Gastroesophageal sphincter (tissue), 4 donors: ENCODE measurements around the gene ZSWIM3. TPM values are rescaled to one million over a fixed set of nuclear protein-coding genes. Genes with fewer than 3 reads are reported as not detected.
A peak's percentile ranks its signal among the peaks of the same experiment; 100 is the strongest.

Experiments
- ATAC-seq: fragments of 150-250 bp; one replicate; pipeline ENCODE4 v1.9.1; 2016; ENCODE audit warnings: mild to moderate bottlenecking, moderate library complexity
- H3K27ac ChIP-seq, 4 donors: fragments of 200-600 bp; sonication (generic) in 3 of 4; 1 replicate in 3 of 4; 2 replicates in 1 of 4; pipeline ENCODE4 v1.5.1; 2016 to 2019
- H3K27me3 ChIP-seq: fragments of 200-600 bp; sonication (generic); one replicate; pipeline ENCODE4 v1.5.1; 2019
- H3K36me3 ChIP-seq, 2 donors: fragments of 200-600 bp; sonication (generic); one replicate each; pipeline ENCODE4 v1.5.1; 2019; ENCODE audit warnings: control low read depth in 1 of 2
- H3K4me1 ChIP-seq, 3 donors: fragments of 200-600 bp; sonication (generic); 1 replicate in 2 of 3; 2 replicates in 1 of 3; pipeline ENCODE4 v1.5.1; 2016 to 2019; ENCODE audit warnings: control low read depth in 2 of 3
- H3K4me3 ChIP-seq, 2 donors: fragments of 200-600 bp; sonication (generic); one replicate each; pipeline ENCODE4 v1.5.1; 2019; ENCODE audit warnings: mild to moderate bottlenecking in 1 of 2, moderate library complexity in 1 of 2
- H3K9me3 ChIP-seq, 3 donors: fragments of 200-600 bp; sonication (generic); one replicate each; pipeline ENCODE4 v1.5.1; 2017 to 2019; ENCODE audit warnings: control low read depth in 2 of 3
- CTCF ChIP-seq, 4 experiments: fragments of 200-600 bp in 2 of 4; fragments of 450-650 bp in 2 of 4; sonication (generic) in 1 of 4; IDR thresholded peaks; one replicate each; pipeline ENCODE4 v1.5.1; 2017 to 2019; ENCODE audit warnings: antibody characterized with exemption in 4 of 4, mild to moderate bottlenecking in 2 of 4, moderate library complexity in 2 of 4
- EP300 ChIP-seq: sonication (generic); formaldehyde crosslinking; IDR thresholded peaks from one replicate; pipeline ENCODE4 v1.6.1; 2017; ENCODE audit warnings: antibody characterized with exemption, mild to moderate bottlenecking
- POLR2A ChIP-seq, 2 donors: fragments of 450-650 bp; IDR thresholded peaks; one replicate each; pipeline ENCODE4 v1.6.1; 2017; ENCODE audit warnings: antibody characterized with exemption in 2 of 2, mild to moderate bottlenecking in 2 of 2, moderate library complexity in 1 of 2
- POLR2AphosphoS5 ChIP-seq: sonication (generic); formaldehyde crosslinking; IDR thresholded peaks from one replicate; pipeline ENCODE4 v1.6.1; 2017; ENCODE audit warnings: antibody characterized with exemption
- WGBS, 2 donors: methylation state at CpG; one replicate each; pipeline ENCODE4 v1.1.5; 2018; ENCODE audit warnings: low coverage in 1 of 2; 5-methylcytosine and 5-hydroxymethylcytosine counted together
- total RNA-seq, 4 donors: library from RNA; depleted of rRNA; stranded (reverse); fragments of >200 nt; gene quantifications; one replicate each; pipeline ENCODE4 v1.1.0, GENCODE V29; 2016

ZSWIM3 gene
- total RNA-seq, 4 donors from 2014 or later, result 2.8 to 5.0 (median 4.4) TPM

GRCh38 chr20:45910670-45911485 is 53.5 kb downstream of the ZSWIM3 start:
- Histone ChIP-seq H3K27ac (peak overlapping the region; percentile 2 to 89 (median 85)), H3K4me3 (peak overlapping the region; percentile 34 to 60), H3K4me1 (peaks cover 0 to 23% (median 5%) of the 10 kb centered on the region in 3 donors), H3K9me3 (no peaks in the 10 kb centered on the region), H3K27me3 (peaks cover 23% of the 10 kb centered on the region), H3K36me3 (peaks cover 0 to 13% of the 10 kb centered on the region in 2 donors)
- TF ChIP-seq CTCF (IDR thresholded peaks at IDR 0.05) (no peak), EP300 (no peak), POLR2AphosphoS5 (peak; percentile 65), POLR2A (IDR thresholded peaks at IDR 0.05) (peak; percentile 23 to 69)
- ATAC-seq, result peak; percentile 93
- 2 to 6% methylated on average over 17 to 23 of the region's 43 CpGs for WGBS, 2 donors

DNA sequence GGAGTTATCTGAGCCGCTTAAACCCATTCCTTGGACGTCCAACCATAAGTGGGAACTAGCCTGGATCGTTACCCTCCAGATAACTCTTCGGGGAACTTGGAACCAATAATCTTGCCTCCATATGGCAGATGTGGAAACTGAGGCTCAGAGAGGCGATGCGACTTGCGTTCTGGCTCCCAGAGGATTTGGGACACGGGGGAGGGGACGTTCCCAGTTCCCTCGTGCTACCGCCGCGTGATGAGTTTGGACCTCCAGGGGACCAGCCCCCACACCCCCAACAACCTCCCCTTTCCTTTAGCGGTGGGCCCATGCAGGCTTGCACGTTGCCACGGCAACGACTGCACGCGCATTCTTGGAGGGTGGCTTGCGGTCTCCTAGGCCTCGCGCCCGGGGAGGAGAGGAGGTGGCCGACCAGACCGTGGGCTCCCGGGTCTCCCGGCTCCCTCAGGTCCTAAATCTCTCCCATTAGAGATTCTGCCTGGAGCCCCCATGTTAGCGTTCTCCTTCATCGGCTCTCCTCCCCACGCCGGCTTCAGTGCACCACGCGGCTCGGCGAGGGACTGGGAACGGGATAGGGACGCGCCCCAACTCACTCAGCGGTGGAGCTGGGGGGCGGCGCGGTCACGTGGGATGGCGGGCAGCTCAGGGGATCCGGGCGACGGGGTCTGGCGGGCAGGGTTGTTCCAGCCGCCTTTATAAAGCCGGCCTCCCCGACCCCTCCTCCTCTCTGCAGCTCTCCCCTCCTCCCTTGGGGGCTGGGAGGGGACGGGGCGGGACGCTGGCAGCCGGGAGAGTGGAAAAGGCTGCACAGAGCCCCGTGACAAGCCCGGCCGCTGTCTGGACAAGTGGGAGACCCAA is 54.3 kb downstream of the ZSWIM3 start, which contains the start of gene PLTP:
PLTP (minus strand) TSS at position 670 of the 858 bp plus-strand sequence. CDS start 703 bp downstream, outside the sequence.
- Histone ChIP-seq H3K4me1 (peaks cover 0 to 23% (median 5%) of the 10 kb centered on the region in 3 donors), H3K27me3 (peaks cover 23% of the 10 kb centered on the region), H3K36me3 (peaks cover 0 to 6% of the 10 kb centered on the region in 2 donors), H3K9me3 (no peaks in the 10 kb centered on the region), H3K27ac (peak within 1 kb of the TSS; percentile 2 to 89 (median 85)), H3K4me3 (peak within 1 kb of the TSS; percentile 34 to 60)
- TF ChIP-seq POLR2A (IDR thresholded peaks at IDR 0.05) (peak; percentile 68 to 88), POLR2AphosphoS5 (peak; percentile 56), EP300 (no peak), CTCF (IDR thresholded peaks at IDR 0.05) (no peak)
- WGBS, 2 donors, result 0 to 1% methylated on average over 4 to 13 of the region's 58 CpGs
- peak; percentile 35 for ATAC-seq

GRCh38 chr20:45912344-45912682 is 54.9 kb downstream of the ZSWIM3 start:
- H3K4me1 ChIP-seq, result peaks cover 0 to 23% (median 5%) of the 10 kb centered on the region in 3 donors
- H3K27ac ChIP-seq, result peak overlapping the region in 3 of 4 donors; percentile 82 to 89 (median 88)
- H3K4me3 ChIP-seq, result peak overlapping the region; percentile 34 to 60
- H3K36me3 ChIP-seq, result peaks cover 0 to 5% of the 10 kb centered on the region in 2 donors
- no peaks in the 10 kb centered on the region for H3K9me3 ChIP-seq
- TF ChIP-seq CTCF (IDR thresholded peaks at IDR 0.05) (no peak), POLR2A (IDR thresholded peaks at IDR 0.05) (no peak), EP300 (no peak), POLR2AphosphoS5 (no peak)
- peaks cover 23% of the 10 kb centered on the region for H3K27me3 ChIP-seq
- WGBS, 2 donors, result 12% methylated on average over 3 of the region's 4 CpGs; no CpG with 5 or more reads in 1 of the 2 donors
- no peak for ATAC-seq

DNA sequence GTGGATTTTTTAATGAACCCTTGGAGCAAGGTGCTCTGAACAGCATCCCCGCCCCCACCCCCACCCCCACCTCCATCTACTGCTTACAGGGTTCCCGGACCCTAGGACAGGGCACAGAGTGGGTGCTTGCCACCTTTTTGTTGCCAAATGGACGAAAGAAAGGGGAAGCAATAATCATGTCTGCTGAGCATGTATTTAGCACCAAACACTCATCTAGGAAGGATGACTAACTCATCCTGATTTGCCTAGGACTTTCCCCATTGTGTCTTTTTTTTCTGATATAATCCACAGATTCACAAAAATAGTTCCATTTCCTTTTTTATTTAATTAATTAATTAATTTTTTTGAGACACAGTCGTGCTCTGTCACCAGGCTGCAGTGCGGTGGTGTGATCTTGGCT is 55.7 kb downstream of the ZSWIM3 start:
- no peak for TF ChIP-seq EP300
- no peak for TF ChIP-seq POLR2AphosphoS5
- no peak for TF ChIP-seq POLR2A (IDR thresholded peaks at IDR 0.05)
- WGBS, 2 donors, result 69 to 80% methylated on average over 1 to 3 of the region's 5 CpGs
- Histone ChIP-seq H3K9me3 (no peaks in the 10 kb centered on the region), H3K27ac (peak overlapping the region in 2 of 4 donors; percentile 82 to 89), H3K36me3 (no peaks in the 10 kb centered on the region), H3K4me3 (no peak overlapping the region), H3K4me1 (peaks cover 0 to 31% (median 9%) of the 10 kb centered on the region in 3 donors), H3K27me3 (peaks cover 23% of the 10 kb centered on the region)
- ATAC-seq, result no peak

GRCh38 chr20:45917790-45918141 is 60.4 kb downstream of the ZSWIM3 start:
- no peaks in the 10 kb centered on the region for H3K36me3 ChIP-seq
- 46 to 49% methylated on average over 2 to 4 of the region's 5 CpGs for WGBS, 2 donors
- ATAC-seq, result peak; percentile 40
- H3K9me3 ChIP-seq, result no peaks in the 10 kb centered on the region
- no peak overlapping the region for H3K4me3 ChIP-seq
- peak overlapping the region in 3 of 4 donors; percentile 66 to 77 (median 70) for H3K27ac ChIP-seq
- H3K27me3 ChIP-seq, result peaks cover 15% of the 10 kb centered on the region
- peaks cover 0 to 37% (median 23%) of the 10 kb centered on the region in 3 donors for H3K4me1 ChIP-seq
- TF ChIP-seq CTCF (IDR thresholded peaks at IDR 0.05), result no peak
- no peak for TF ChIP-seq POLR2A (IDR thresholded peaks at IDR 0.05)
- TF ChIP-seq POLR2AphosphoS5, result no peak
- TF ChIP-seq EP300, result no peak
